WTC11 (cell line): ENCODE measurements around the gene ADCY2. TPM values are rescaled to one million over a fixed set of nuclear protein-coding genes. Genes with fewer than 3 reads are reported as not detected.

Source experiments
- ATAC-seq: fragments of 200-7000 bp; cut with Tn5 transposase; 2 replicates; pipeline ENCODE4 v1.10.0; 2021; ENCODE audit warnings: mild to moderate bottlenecking, moderate library complexity
- CTCF ChIA-PET: fragments of 300-600 bp; sonication (Branson Sonifier 250); formaldehyde crosslinking; loops from one replicate; lab custom pipeline; 2021; ENCODE audit warnings: antibody characterized with exemption; lab: Charles Lee
- POLR2A ChIA-PET: fragments of 350-600 bp; sonication (Branson Sonifier 250); formaldehyde crosslinking; loops from one replicate; lab custom pipeline; 2021; ENCODE audit warnings: antibody characterized with exemption; lab: Charles Lee
- DNase-seq: peaks from one replicate; pipeline ENCODE4 v3.0.0; 2021; ENCODE audit warnings: low spot score
- H3K27ac Mint-ChIP-seq: 2 replicates; pipeline ENCODE4 v1.8.0; 2021; ENCODE audit warnings: mixed read lengths
- H3K27me3 Mint-ChIP-seq: 2 replicates; pipeline ENCODE4 v1.8.0; 2021; ENCODE audit warnings: low read depth, mild to moderate bottlenecking, moderate library complexity, mixed read lengths
- H3K36me3 Mint-ChIP-seq: 2 replicates; pipeline ENCODE4 v1.8.0; 2021; ENCODE audit warnings: mixed read lengths
- H3K4me1 Mint-ChIP-seq: 2 replicates; pipeline ENCODE4 v1.8.0; 2022; ENCODE audit warnings: mixed read lengths
- H3K4me3 Mint-ChIP-seq: 2 replicates; pipeline ENCODE4 v1.8.0; 2021; ENCODE audit warnings: mild to moderate bottlenecking, moderate library complexity, mixed read lengths
- H3K9me3 Mint-ChIP-seq: 2 replicates; pipeline ENCODE4 v1.8.0; 2021; ENCODE audit warnings: mixed read lengths
- CBFB ChIP-seq: sonication (generic); formaldehyde crosslinking; IDR thresholded peaks from 2 replicates; pipeline ENCODE4 v1.8.1; 2022; ENCODE audit warnings: mild to moderate bottlenecking, low read depth, missing genetic modification reagents
- FOXP1 ChIP-seq: sonication (generic); formaldehyde crosslinking; IDR thresholded peaks from 2 replicates; pipeline ENCODE4 v1.8.0; 2022; ENCODE audit warnings: missing genetic modification reagents, mild to moderate bottlenecking, moderate library complexity, borderline replicate concordance
- IRF2 ChIP-seq: sonication (generic); formaldehyde crosslinking; IDR thresholded peaks from 2 replicates; pipeline ENCODE4 v1.8.0; 2022; ENCODE audit warnings: low read depth, missing genetic modification reagents, borderline replicate concordance
- JAZF1 ChIP-seq: fragments of 250-450 bp; sonication (Bioruptor Pico); IDR thresholded peaks from 2 replicates; pipeline ENCODE4 v1.9.0; 2021; ENCODE audit warnings: moderate library complexity, mild to moderate bottlenecking, inconsistent platforms
- NFATC4 ChIP-seq: fragments of 250-450 bp; sonication (Bioruptor Pico); IDR thresholded peaks from 2 replicates; pipeline ENCODE4 v1.9.0; 2021; ENCODE audit warnings: mild to moderate bottlenecking
- NFYB ChIP-seq: sonication (generic); formaldehyde crosslinking; conservative IDR thresholded peaks from 2 replicates; pipeline ENCODE4 v1.8.0; 2022; ENCODE audit warnings: low read depth, missing genetic modification reagents
- OVOL2 ChIP-seq: fragments of 250-450 bp; sonication (Bioruptor Pico); IDR thresholded peaks from 2 replicates; pipeline ENCODE4 v1.9.0; 2021; ENCODE audit warnings: mild to moderate bottlenecking, borderline replicate concordance
- TCF7 ChIP-seq: sonication (generic); formaldehyde crosslinking; IDR thresholded peaks from 2 replicates; pipeline ENCODE4 v1.8.0; 2022; ENCODE audit warnings: mild to moderate bottlenecking, low read depth, missing genetic modification reagents, moderate library complexity
- TEAD1 ChIP-seq: sonication (generic); formaldehyde crosslinking; IDR thresholded peaks from 2 replicates; pipeline ENCODE4 v1.8.0; 2022; ENCODE audit warnings: mild to moderate bottlenecking, missing genetic modification reagents
- ZNF121 ChIP-seq: sonication (generic); formaldehyde crosslinking; IDR thresholded peaks from 2 replicates; pipeline ENCODE4 v1.8.0; 2023; ENCODE audit warnings: missing genetic modification reagents
- ZNF423 ChIP-seq: fragments of 250-450 bp; sonication (Bioruptor Pico); IDR thresholded peaks from 2 replicates; pipeline ENCODE4 v2.1.2; 2022; ENCODE audit warnings: mild to moderate bottlenecking, moderate library complexity
- ZNF671 ChIP-seq: fragments of 250-450 bp; sonication (Bioruptor Pico); IDR thresholded peaks from 2 replicates; pipeline ENCODE4 v1.8.0; 2021; ENCODE audit warnings: mild to moderate bottlenecking
- total RNA-seq: library from RNA; stranded (reverse); gene quantifications from 3 replicates; pipeline ENCODE4 v1.2.3, GENCODE V29; 2021
- TF ChIP-seq, protein P1 (sequence below): sonication (generic); formaldehyde crosslinking; IDR thresholded peaks from 2 replicates; pipeline ENCODE4 v1.8.1; 2023; ENCODE audit warnings: mild to moderate bottlenecking, missing genetic modification reagents
- TF ChIP-seq, protein P2 (sequence below): sonication (generic); formaldehyde crosslinking; IDR thresholded peaks from 2 replicates; pipeline ENCODE4 v1.8.1; 2023; ENCODE audit warnings: mild to moderate bottlenecking, missing genetic modification reagents, borderline replicate concordance
- TF ChIP-seq, protein P3 (sequence below): fragments of 250-450 bp; sonication (Bioruptor Pico); IDR thresholded peaks from 2 replicates; pipeline ENCODE4 v2.1.2; 2022; ENCODE audit warnings: mild to moderate bottlenecking, moderate library complexity
- TF ChIP-seq, protein P4 (sequence below): sonication (generic); formaldehyde crosslinking; IDR thresholded peaks from 2 replicates; pipeline ENCODE4 v1.8.0; 2023; ENCODE audit warnings: missing genetic modification reagents, mild to moderate bottlenecking, borderline replicate concordance
- TF ChIP-seq, protein P5 (sequence below): fragments of 250-450 bp; sonication (Bioruptor Pico); IDR thresholded peaks from 2 replicates; pipeline ENCODE4 v1.9.0; 2021; ENCODE audit warnings: moderate library complexity, mild to moderate bottlenecking, inconsistent platforms, borderline replicate concordance
- TF ChIP-seq, protein P6 (sequence below): sonication (generic); formaldehyde crosslinking; IDR thresholded peaks from 2 replicates; pipeline ENCODE4 v1.8.0; 2023; ENCODE audit warnings: mild to moderate bottlenecking, missing genetic modification reagents
- TF ChIP-seq, protein P7 (sequence below): sonication (generic); formaldehyde crosslinking; IDR thresholded peaks from 2 replicates; pipeline ENCODE4 v1.8.1; 2023; ENCODE audit warnings: mild to moderate bottlenecking, missing genetic modification reagents, moderate library complexity

ADCY2 gene
- total RNA-seq, 1 experiment from 2014 or later, result 142 TPM

DNA sequence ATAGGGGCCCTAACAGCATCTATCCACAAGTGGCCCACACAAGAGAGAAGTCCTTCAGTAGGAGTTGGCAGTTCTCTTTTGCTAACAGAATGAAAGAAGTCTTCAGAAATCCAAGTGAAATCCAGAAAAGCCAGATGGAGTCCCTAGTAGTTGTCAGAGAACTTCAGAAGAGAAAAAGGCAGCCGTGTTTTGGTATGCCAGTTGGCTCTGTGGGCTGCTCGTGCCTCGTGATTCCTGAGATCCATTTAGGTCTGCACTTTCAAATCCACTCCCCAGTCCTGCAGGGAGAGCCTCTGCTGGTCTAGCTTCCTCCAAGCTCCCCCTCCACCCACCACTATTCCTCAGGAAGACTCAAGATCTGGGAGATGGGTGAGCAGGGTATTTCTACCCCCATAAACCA is 386.0 kb downstream of the ADCY2 start (continued):
- TF ChIP-seq, protein P1, sequence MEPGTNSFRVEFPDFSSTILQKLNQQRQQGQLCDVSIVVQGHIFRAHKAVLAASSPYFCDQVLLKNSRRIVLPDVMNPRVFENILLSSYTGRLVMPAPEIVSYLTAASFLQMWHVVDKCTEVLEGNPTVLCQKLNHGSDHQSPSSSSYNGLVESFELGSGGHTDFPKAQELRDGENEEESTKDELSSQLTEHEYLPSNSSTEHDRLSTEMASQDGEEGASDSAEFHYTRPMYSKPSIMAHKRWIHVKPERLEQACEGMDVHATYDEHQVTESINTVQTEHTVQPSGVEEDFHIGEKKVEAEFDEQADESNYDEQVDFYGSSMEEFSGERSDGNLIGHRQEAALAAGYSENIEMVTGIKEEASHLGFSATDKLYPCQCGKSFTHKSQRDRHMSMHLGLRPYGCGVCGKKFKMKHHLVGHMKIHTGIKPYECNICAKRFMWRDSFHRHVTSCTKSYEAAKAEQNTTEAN, result no peak
- TF ChIP-seq TEAD1, result no peak
- TF ChIP-seq NFYB (CRISPR knock-in tag), result no peak
- no peak for TF ChIP-seq IRF2 (CRISPR knock-in tag)
- no peak for TF ChIP-seq NFATC4 (CRISPR knock-in tag)

DNA sequence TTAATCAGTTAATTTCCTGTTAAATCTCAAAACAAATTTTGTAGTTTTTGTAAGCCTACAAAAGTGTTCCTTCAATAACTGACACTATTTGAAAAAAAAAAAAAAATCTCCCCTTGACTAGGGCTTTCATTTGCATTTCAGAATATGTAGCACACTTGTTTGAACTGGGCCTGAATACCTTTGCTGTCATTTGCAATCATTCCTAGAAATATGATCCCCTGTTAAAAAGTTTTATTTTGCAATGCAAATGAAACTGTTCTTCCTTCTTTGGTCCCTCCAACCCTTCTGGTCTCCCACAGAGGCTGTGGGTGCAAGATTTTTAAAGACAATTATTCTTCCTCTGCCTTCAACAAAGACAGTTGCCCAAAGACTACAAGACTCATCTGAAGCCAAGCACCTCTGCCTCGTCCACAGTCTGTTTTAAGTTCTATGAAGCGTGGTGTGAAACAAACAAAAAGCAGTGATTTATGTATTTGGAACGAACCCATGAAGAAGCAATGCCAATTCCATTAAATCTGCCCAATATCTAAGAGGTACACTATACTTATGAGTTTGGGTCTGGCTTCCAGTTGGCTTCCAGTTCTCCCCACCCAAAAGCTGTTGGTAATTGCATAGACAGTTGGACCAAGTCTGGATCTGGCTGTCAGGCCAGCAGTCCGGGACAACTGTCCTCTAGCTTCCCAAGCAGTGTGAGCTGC is 388.9 kb downstream of the ADCY2 start:
- Mint-ChIP-seq H3K4me3 (peak overlapping the region; percentile 34), H3K27me3 (no peaks in the 10 kb centered on the region), H3K36me3 (peaks cover 57% of the 10 kb centered on the region), H3K9me3 (no peaks in the 10 kb centered on the region), H3K27ac (peak overlapping the region; percentile 51), H3K4me1 (peaks cover 66% of the 10 kb centered on the region)
- ChIA-PET POLR2A (no interaction called here), CTCF (interaction anchor here (1.1 kb wide), 1 partner anchor 23 kb away, joined by 3 read pairs; no protein-coding TSS in a partner anchor)
- no peak for ATAC-seq
- no peak for DNase-seq
- TF ChIP-seq JAZF1 (no peak), FOXP1 (no peak), CBFB (CRISPR knock-in tag) (no peak), ZNF671 (CRISPR knock-in tag) (no peak), ZNF423 (no peak), NFYB (CRISPR knock-in tag) (no peak), TCF7 (CRISPR knock-in tag) (no peak), OVOL2 (CRISPR knock-in tag) (no peak), ZNF121 (CRISPR knock-in tag) (no peak)
- TF ChIP-seq, protein P2, sequence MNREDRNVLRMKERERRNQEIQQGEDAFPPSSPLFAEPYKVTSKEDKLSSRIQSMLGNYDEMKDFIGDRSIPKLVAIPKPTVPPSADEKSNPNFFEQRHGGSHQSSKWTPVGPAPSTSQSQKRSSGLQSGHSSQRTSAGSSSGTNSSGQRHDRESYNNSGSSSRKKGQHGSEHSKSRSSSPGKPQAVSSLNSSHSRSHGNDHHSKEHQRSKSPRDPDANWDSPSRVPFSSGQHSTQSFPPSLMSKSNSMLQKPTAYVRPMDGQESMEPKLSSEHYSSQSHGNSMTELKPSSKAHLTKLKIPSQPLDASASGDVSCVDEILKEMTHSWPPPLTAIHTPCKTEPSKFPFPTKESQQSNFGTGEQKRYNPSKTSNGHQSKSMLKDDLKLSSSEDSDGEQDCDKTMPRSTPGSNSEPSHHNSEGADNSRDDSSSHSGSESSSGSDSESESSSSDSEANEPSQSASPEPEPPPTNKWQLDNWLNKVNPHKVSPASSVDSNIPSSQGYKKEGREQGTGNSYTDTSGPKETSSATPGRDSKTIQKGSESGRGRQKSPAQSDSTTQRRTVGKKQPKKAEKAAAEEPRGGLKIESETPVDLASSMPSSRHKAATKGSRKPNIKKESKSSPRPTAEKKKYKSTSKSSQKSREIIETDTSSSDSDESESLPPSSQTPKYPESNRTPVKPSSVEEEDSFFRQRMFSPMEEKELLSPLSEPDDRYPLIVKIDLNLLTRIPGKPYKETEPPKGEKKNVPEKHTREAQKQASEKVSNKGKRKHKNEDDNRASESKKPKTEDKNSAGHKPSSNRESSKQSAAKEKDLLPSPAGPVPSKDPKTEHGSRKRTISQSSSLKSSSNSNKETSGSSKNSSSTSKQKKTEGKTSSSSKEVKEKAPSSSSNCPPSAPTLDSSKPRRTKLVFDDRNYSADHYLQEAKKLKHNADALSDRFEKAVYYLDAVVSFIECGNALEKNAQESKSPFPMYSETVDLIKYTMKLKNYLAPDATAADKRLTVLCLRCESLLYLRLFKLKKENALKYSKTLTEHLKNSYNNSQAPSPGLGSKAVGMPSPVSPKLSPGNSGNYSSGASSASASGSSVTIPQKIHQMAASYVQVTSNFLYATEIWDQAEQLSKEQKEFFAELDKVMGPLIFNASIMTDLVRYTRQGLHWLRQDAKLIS (CRISPR knock-in tag), result no peak
- TF ChIP-seq, protein P3, sequence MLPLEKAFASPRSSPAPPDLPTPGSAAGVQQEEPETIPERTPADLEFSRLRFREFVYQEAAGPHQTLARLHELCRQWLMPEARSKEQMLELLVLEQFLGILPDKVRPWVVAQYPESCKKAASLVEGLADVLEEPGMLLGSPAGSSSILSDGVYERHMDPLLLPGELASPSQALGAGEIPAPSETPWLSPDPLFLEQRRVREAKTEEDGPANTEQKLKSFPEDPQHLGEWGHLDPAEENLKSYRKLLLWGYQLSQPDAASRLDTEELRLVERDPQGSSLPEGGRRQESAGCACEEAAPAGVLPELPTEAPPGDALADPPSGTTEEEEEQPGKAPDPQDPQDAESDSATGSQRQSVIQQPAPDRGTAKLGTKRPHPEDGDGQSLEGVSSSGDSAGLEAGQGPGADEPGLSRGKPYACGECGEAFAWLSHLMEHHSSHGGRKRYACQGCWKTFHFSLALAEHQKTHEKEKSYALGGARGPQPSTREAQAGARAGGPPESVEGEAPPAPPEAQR (CRISPR knock-in tag), result no peak
- TF ChIP-seq, protein P4, sequence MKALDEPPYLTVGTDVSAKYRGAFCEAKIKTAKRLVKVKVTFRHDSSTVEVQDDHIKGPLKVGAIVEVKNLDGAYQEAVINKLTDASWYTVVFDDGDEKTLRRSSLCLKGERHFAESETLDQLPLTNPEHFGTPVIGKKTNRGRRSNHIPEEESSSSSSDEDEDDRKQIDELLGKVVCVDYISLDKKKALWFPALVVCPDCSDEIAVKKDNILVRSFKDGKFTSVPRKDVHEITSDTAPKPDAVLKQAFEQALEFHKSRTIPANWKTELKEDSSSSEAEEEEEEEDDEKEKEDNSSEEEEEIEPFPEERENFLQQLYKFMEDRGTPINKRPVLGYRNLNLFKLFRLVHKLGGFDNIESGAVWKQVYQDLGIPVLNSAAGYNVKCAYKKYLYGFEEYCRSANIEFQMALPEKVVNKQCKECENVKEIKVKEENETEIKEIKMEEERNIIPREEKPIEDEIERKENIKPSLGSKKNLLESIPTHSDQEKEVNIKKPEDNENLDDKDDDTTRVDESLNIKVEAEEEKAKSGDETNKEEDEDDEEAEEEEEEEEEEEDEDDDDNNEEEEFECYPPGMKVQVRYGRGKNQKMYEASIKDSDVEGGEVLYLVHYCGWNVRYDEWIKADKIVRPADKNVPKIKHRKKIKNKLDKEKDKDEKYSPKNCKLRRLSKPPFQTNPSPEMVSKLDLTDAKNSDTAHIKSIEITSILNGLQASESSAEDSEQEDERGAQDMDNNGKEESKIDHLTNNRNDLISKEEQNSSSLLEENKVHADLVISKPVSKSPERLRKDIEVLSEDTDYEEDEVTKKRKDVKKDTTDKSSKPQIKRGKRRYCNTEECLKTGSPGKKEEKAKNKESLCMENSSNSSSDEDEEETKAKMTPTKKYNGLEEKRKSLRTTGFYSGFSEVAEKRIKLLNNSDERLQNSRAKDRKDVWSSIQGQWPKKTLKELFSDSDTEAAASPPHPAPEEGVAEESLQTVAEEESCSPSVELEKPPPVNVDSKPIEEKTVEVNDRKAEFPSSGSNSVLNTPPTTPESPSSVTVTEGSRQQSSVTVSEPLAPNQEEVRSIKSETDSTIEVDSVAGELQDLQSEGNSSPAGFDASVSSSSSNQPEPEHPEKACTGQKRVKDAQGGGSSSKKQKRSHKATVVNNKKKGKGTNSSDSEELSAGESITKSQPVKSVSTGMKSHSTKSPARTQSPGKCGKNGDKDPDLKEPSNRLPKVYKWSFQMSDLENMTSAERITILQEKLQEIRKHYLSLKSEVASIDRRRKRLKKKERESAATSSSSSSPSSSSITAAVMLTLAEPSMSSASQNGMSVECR, result no peak
- TF ChIP-seq, protein P5, sequence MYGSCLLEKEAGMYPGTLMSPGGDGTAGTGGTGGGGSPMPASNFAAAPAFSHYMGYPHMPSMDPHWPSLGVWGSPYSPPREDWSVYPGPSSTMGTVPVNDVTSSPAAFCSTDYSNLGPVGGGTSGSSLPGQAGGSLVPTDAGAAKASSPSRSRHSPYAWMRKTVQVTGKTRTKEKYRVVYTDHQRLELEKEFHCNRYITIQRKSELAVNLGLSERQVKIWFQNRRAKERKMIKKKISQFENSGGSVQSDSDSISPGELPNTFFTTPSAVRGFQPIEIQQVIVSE (CRISPR knock-in tag), result no peak
- TF ChIP-seq, protein P6, sequence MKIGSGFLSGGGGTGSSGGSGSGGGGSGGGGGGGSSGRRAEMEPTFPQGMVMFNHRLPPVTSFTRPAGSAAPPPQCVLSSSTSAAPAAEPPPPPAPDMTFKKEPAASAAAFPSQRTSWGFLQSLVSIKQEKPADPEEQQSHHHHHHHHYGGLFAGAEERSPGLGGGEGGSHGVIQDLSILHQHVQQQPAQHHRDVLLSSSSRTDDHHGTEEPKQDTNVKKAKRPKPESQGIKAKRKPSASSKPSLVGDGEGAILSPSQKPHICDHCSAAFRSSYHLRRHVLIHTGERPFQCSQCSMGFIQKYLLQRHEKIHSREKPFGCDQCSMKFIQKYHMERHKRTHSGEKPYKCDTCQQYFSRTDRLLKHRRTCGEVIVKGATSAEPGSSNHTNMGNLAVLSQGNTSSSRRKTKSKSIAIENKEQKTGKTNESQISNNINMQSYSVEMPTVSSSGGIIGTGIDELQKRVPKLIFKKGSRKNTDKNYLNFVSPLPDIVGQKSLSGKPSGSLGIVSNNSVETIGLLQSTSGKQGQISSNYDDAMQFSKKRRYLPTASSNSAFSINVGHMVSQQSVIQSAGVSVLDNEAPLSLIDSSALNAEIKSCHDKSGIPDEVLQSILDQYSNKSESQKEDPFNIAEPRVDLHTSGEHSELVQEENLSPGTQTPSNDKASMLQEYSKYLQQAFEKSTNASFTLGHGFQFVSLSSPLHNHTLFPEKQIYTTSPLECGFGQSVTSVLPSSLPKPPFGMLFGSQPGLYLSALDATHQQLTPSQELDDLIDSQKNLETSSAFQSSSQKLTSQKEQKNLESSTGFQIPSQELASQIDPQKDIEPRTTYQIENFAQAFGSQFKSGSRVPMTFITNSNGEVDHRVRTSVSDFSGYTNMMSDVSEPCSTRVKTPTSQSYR, result no peak
- TF ChIP-seq, protein P7, sequence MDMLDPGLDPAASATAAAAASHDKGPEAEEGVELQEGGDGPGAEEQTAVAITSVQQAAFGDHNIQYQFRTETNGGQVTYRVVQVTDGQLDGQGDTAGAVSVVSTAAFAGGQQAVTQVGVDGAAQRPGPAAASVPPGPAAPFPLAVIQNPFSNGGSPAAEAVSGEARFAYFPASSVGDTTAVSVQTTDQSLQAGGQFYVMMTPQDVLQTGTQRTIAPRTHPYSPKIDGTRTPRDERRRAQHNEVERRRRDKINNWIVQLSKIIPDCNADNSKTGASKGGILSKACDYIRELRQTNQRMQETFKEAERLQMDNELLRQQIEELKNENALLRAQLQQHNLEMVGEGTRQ (CRISPR knock-in tag), result no peak
